Upper lobe of left lung (tissue), 4 donors: ENCODE data around the gene MEIS1.

ENCODE experiments used
- EP300 ChIP-seq, 4 donors: sonication (generic); formaldehyde crosslinking; IDR thresholded peaks; one replicate each; pipeline ENCODE4 v1.5.1; 2017; ENCODE audit warnings: antibody characterized with exemption in 4 of 4, control low read depth in 2 of 4
- POLR2A ChIP-seq, 4 donors: fragments of 450-650 bp; IDR thresholded peaks; one replicate each; pipeline ENCODE4 v1.5.1; 2016 to 2017; ENCODE audit warnings: antibody characterized with exemption in 4 of 4, mild to moderate bottlenecking in 2 of 4
- POLR2AphosphoS5 ChIP-seq, 2 donors: sonication (generic); formaldehyde crosslinking; IDR thresholded peaks; one replicate each; pipeline ENCODE4 v1.5.1; 2017; ENCODE audit warnings: antibody characterized with exemption in 2 of 2
- TF ChIP-seq, protein P1 (sequence below), 6 experiments: fragments of 450-650 bp in 4 of 6; fragments of 200-600 bp in 2 of 6; sonication (generic) in 2 of 6; IDR thresholded peaks; one replicate each; pipeline ENCODE4 v1.5.1; 2016 to 2019; ENCODE audit warnings: antibody characterized with exemption in 6 of 6

GRCh38 chr2:66436581-66437001 is 1.7 kb downstream of the MEIS1 start:
- TF ChIP-seq POLR2A (IDR thresholded peaks at IDR 0.05) (no peak), POLR2AphosphoS5 (IDR thresholded peaks at IDR 0.05) (no peak), EP300 (IDR thresholded peaks at IDR 0.05) (no peak)
- TF ChIP-seq, protein P1, sequence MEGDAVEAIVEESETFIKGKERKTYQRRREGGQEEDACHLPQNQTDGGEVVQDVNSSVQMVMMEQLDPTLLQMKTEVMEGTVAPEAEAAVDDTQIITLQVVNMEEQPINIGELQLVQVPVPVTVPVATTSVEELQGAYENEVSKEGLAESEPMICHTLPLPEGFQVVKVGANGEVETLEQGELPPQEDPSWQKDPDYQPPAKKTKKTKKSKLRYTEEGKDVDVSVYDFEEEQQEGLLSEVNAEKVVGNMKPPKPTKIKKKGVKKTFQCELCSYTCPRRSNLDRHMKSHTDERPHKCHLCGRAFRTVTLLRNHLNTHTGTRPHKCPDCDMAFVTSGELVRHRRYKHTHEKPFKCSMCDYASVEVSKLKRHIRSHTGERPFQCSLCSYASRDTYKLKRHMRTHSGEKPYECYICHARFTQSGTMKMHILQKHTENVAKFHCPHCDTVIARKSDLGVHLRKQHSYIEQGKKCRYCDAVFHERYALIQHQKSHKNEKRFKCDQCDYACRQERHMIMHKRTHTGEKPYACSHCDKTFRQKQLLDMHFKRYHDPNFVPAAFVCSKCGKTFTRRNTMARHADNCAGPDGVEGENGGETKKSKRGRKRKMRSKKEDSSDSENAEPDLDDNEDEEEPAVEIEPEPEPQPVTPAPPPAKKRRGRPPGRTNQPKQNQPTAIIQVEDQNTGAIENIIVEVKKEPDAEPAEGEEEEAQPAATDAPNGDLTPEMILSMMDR (IDR thresholded peaks at IDR 0.05), result no peak
